GM12878 (cell line): ENCODE data around the gene LDLRAD4. TPM values are rescaled to one million over a fixed set of nuclear protein-coding genes. Genes with fewer than 3 reads are reported as not detected.

Experiments
- ATAC-seq: fragments of 200-7000 bp; cut with Tn5 transposase; 3 replicates; pipeline ENCODE4 v1.9.1; 2020; ENCODE audit warnings: mild to moderate bottlenecking, moderate library complexity
- BruUV-seq: library from RNA; stranded (reverse); fragments of 400-500 nt; replicated peaks from 2 replicates; lab custom pipeline; 2021; lab: Mats Ljungman, UMichigan
- CTCF ChIA-PET: fragments of 300-600 bp; sonication (Branson Sonifier 250); formaldehyde crosslinking; extraction: SDS; loops from one replicate; lab custom pipeline; 2021; ENCODE audit warnings: inconsistent platforms; lab: Yijun Ruan, JAX
- POLR2A ChIA-PET: fragments of 350-600 bp; formaldehyde crosslinking; extraction: SDS; loops from one replicate; lab custom pipeline; 2021; ENCODE audit warnings: inconsistent platforms; lab: Charles Lee
- RAD21 ChIA-PET: fragments of 300-600 bp; sonication (Branson Sonifier 250); formaldehyde crosslinking; loops from one replicate; lab custom pipeline; 2023; ENCODE audit warnings: antibody characterized with exemption; ENCODE audit not compliant: unreplicated experiment; lab: Charles Lee
- SMC1A ChIA-PET: fragments of 300-600 bp; sonication (Branson Sonifier 250); formaldehyde crosslinking; loops from one replicate; lab custom pipeline; 2023; ENCODE audit not compliant: unreplicated experiment, uncharacterized antibody; lab: Charles Lee
- DNase-seq: peaks from one replicate; pipeline ENCODE4 v3.0.0-alpha.2; 2011; ENCODE audit warnings: low read depth, low spot score
- FAIRE-seq: peaks from 3 replicates; lab custom pipeline; 2011; peaks lifted over from hg19 to GRCh38; lab: Jason Lieb, UNC
- H2AFZ ChIP-seq: 2 replicates; pipeline ENCODE4 v1.6.0; 2011; ENCODE audit warnings: low read depth, low read length, control low read depth; ENCODE audit not compliant: control insufficient read depth
- H3K27ac ChIP-seq: 2 replicates; pipeline ENCODE4 v1.5.1; 2011; ENCODE audit warnings: control low read depth; ENCODE audit not compliant: control insufficient read depth, insufficient read depth
- H3K27me3 ChIP-seq, 2 experiments: replicated peaks in 1 of 2; 2 replicates each; pipeline versions ENCODE4 v1.6.0 to v1.6.1; 2011; ENCODE audit warnings: low read length in 1 of 2; ENCODE audit not compliant: control insufficient read depth in 2 of 2, insufficient read depth in 2 of 2
- H3K36me3 ChIP-seq, 2 experiments: 2 replicates each; pipeline ENCODE4 v1.5.1; 2011; ENCODE audit warnings: low read length in 1 of 2; ENCODE audit not compliant: control insufficient read depth in 2 of 2, insufficient read depth in 2 of 2
- H3K4me1 ChIP-seq: 2 replicates; pipeline ENCODE4 v1.6.1; 2011; ENCODE audit warnings: mild to moderate bottlenecking, low read length, moderate library complexity, mixed read lengths; ENCODE audit not compliant: control insufficient read depth, insufficient read depth
- H3K4me2 ChIP-seq: 2 replicates; pipeline ENCODE4 v1.6.0; 2011; ENCODE audit warnings: control low read depth; ENCODE audit not compliant: control insufficient read depth, insufficient read depth
- H3K4me3 ChIP-seq: fragments of 200-600 bp; sonication (generic); 2 replicates; pipeline ENCODE4 v1.5.1; 2016
- H3K79me2 ChIP-seq: 2 replicates; pipeline ENCODE4 v1.6.0; 2011; ENCODE audit warnings: low read length; ENCODE audit not compliant: control insufficient read depth, insufficient read depth
- H3K9ac ChIP-seq: 2 replicates; pipeline ENCODE4 v1.8.0; 2011; ENCODE audit warnings: low read length, control low read depth, mixed read lengths; ENCODE audit not compliant: control insufficient read depth, insufficient read depth
- H3K9me3 ChIP-seq: replicated peaks from 3 replicates; pipeline ENCODE4 v1.5.1; 2011; ENCODE audit warnings: mild to moderate bottlenecking, low read length; ENCODE audit not compliant: control insufficient read depth, insufficient read depth
- H4K20me1 ChIP-seq: 2 replicates; pipeline ENCODE4 v1.6.0; 2011; ENCODE audit not compliant: control insufficient read depth, insufficient read depth
- BHLHE40 ChIP-seq, 2 experiments: fragments of 450-650 bp in 1 of 2; IDR thresholded peaks; 2 replicates each; pipeline ENCODE4 v1.6.1; 2011 to 2017; ENCODE audit warnings: low read depth in 2 of 2, borderline replicate concordance in 1 of 2, improper control_type of control experiment in 1 of 2, low read length in 1 of 2, mild to moderate bottlenecking in 1 of 2
- CBFB ChIP-seq: IDR thresholded peaks from 2 replicates; pipeline ENCODE4 v1.6.1; 2016; ENCODE audit warnings: antibody characterized with exemption, low read depth
- FOXK2 ChIP-seq: fragments of 450-650 bp; IDR thresholded peaks from 2 replicates; pipeline ENCODE4 v1.6.1; 2017; ENCODE audit warnings: mild to moderate bottlenecking, moderate library complexity
- GABPA ChIP-seq: IDR thresholded peaks from 2 replicates; pipeline ENCODE4 v1.6.1; 2014; ENCODE audit warnings: antibody characterized with exemption, low read depth, mild to moderate bottlenecking, inconsistent platforms
- HDAC6 ChIP-seq: fragments of 200-600 bp; sonication (generic); IDR thresholded peaks from one replicate; pipeline ENCODE4 v1.8.0; 2017; ENCODE audit warnings: antibody characterized with exemption; ENCODE audit not compliant: unreplicated experiment
- JUNB ChIP-seq: IDR thresholded peaks from 2 replicates; pipeline ENCODE4 v1.6.1; 2016; ENCODE audit warnings: antibody characterized with exemption, mild to moderate bottlenecking
- NRF1 ChIP-seq: conservative IDR thresholded peaks from 2 replicates; pipeline ENCODE4 v1.6.1; 2011; ENCODE audit warnings: mild to moderate bottlenecking, low read depth, low read length, improper control_type of control experiment
- RELA ChIP-seq: fragments of 450-650 bp; IDR thresholded peaks from 2 replicates; pipeline ENCODE4 v1.8.0; 2014; ENCODE audit warnings: borderline replicate concordance; ENCODE audit not compliant: partially characterized antibody
- REST ChIP-seq: IDR thresholded peaks from 2 replicates; pipeline ENCODE4 v1.6.1; 2012; ENCODE audit warnings: mild to moderate bottlenecking, low read depth, low read length
- SKIL ChIP-seq: fragments of 450-650 bp; IDR thresholded peaks from 2 replicates; pipeline ENCODE4 v1.6.1; 2017; ENCODE audit warnings: mild to moderate bottlenecking, low read depth, inconsistent platforms; ENCODE audit not compliant: poor library complexity, severe bottlenecking
- TAF1 ChIP-seq: IDR thresholded peaks from 2 replicates; pipeline ENCODE4 v1.6.1; 2011; ENCODE audit warnings: mild to moderate bottlenecking, low read depth, low read length, borderline replicate concordance
- USF1 ChIP-seq: IDR thresholded peaks from 2 replicates; pipeline ENCODE4 v1.6.1; 2011; ENCODE audit warnings: borderline replicate concordance, low read depth, mild to moderate bottlenecking, moderate library complexity, mixed read lengths, low read length; ENCODE audit not compliant: insufficient read depth; ENCODE audit errors: extremely low read length
- USF2 ChIP-seq: IDR thresholded peaks from 2 replicates; pipeline ENCODE4 v1.6.1; 2011; ENCODE audit warnings: low read depth, low read length, improper control_type of control experiment, borderline replicate concordance
- ZNF622 ChIP-seq: fragments of 450-650 bp; IDR thresholded peaks from 2 replicates; pipeline ENCODE4 v1.6.1; 2017; ENCODE audit warnings: mild to moderate bottlenecking, inconsistent platforms
- WGBS: methylation state at CpG from one replicate; pipeline ENCODE4 v1.1.6; 2016; ENCODE audit warnings: low lambda C conversion rate; ENCODE audit not compliant: insufficient replicate concordance, insufficient coverage; ENCODE audit errors: missing lambda C conversion rate; 5-methylcytosine and 5-hydroxymethylcytosine counted together
- in situ Hi-C: fragments of 300-500 bp; cut with MboI; formaldehyde crosslinking; loops from 9 replicates; pipeline ENCODE4 v1.14.3; 2018; ENCODE audit warnings: mixed read lengths
- intact Hi-C: fragments of 100-400 bp; cut with micrococcal nuclease; formaldehyde crosslinking; loops from one replicate; pipeline ENCODE4 v1.14.2; 2022; ENCODE audit not compliant: unreplicated experiment
- polyA plus RNA-seq, 11 experiments: library from polyadenylated mRNA; depleted of rRNA in 4 of 11; unstranded in 6 of 11; stranded (reverse) in 5 of 11; fragments of >200 nt; fragmentation: Nextera tagmentation in 4 of 11; fragmentation: Illumina TruSeq in 1 of 11; extraction: Ambion mirVana in 4 of 11; extraction: Trizol in 1 of 11; gene quantifications; 1 replicate in 1 of 11; 2 replicates in 10 of 11; pipeline versions ENCODE4 v1.2.1 to v1.2.3, GENCODE V29; 2011 to 2016; ENCODE audit warnings: inconsistent platforms in 2 of 11, missing spikeins in 2 of 11, low read depth in 1 of 11
- total RNA-seq, 4 experiments: library from RNA; depleted of rRNA in 3 of 4; stranded (reverse); fragments of >200 nt in 3 of 4; fragmentation: Illumina TruSeq in 1 of 4; extraction: Trizol in 1 of 4; gene quantifications; 2 replicates each; pipeline versions ENCODE4 v1.2.1 to v1.2.3, GENCODE V29; 2013 to 2021

Gene LDLRAD4
- total and polyA plus RNA-seq, 10 of the 15 experiments (the other 5 are each of a cell fraction or from before 2014, with no cell fraction given) = 2.7 to 16.8 (median 11.2) TPM

GRCh38 chr18:13266218-13267100 is 47.9 kb downstream of the LDLRAD4 start (continued):
- no peak for TF ChIP-seq REST
- no peak for TF ChIP-seq RELA
- TF ChIP-seq FOXK2 = no peak
- TF ChIP-seq HDAC6 = no peak
- no peak for TF ChIP-seq TAF1

GRCh38 chr18:13267431-13267873 is 48.9 kb downstream of the LDLRAD4 start:
- Histone ChIP-seq H3K27ac (no peak overlapping the region), H3K9me3 (no peaks in the 10 kb centered on the region), H3K4me3 (no peak overlapping the region), H3K36me3 (no peaks in the 10 kb centered on the region), H3K4me1 (no peaks in the 10 kb centered on the region), H3K4me2 (no peak overlapping the region), H2AFZ (no peak overlapping the region), H3K79me2 (no peaks in the 10 kb centered on the region), H4K20me1 (no peaks in the 10 kb centered on the region), H3K9ac (no peak overlapping the region), H3K27me3 (peaks cover 4 to 5% of the 10 kb centered on the region in 2 experiments)
- no peak for FAIRE-seq
- BruUV-seq = no TSS peak
- WGBS = 41% methylated on average over 7 of the region's 7 CpGs
- intact Hi-C loops = no loop called here
- SMC1A ChIA-PET = no interaction called here
- CTCF ChIA-PET = no interaction called here
- in situ Hi-C loops = no loop called here
- POLR2A ChIA-PET = interaction anchor here (0.6 kb wide), 1 partner anchor 341 kb away, joined by 3 read pairs; no protein-coding TSS in a partner anchor
- DNase-seq = no peak
- no peak for ATAC-seq
- RAD21 ChIA-PET = no interaction called here
- no peak for TF ChIP-seq USF1
- no peak for TF ChIP-seq ZNF622
- no peak for TF ChIP-seq GABPA
- no peak for TF ChIP-seq USF2
- TF ChIP-seq CBFB = no peak
- no peak for TF ChIP-seq BHLHE40 (IDR thresholded peaks at IDR 0.05; ENCODE audit: borderline replicate concordance in 1 of 2, low read depth in 2 of 2, low read length in 1 of 2)
- no peak for TF ChIP-seq JUNB
- TF ChIP-seq NRF1 = no peak
- TF ChIP-seq SKIL = no peak
